HepG2 (cell line): ENCODE data around the gene SRRM2. TPM values are rescaled to one million over a fixed set of nuclear protein-coding genes. Genes with fewer than 3 reads are reported as not detected.
A peak's percentile ranks its signal among the peaks of the same experiment; 100 is the strongest.

Source experiments
- BHLHE40 ChIP-seq: IDR thresholded peaks from 2 replicates; pipeline ENCODE4 v1.6.1; 2011; ENCODE audit warnings: low read length, improper control_type of control experiment
- CBX2 ChIP-seq, 2 experiments: fragments of 200-600 bp in 1 of 2; sonication (generic); formaldehyde crosslinking in 1 of 2; IDR thresholded peaks; 2 replicates each; pipeline versions ENCODE4 v1.7.0 to v1.8.1; 2018 to 2022; ENCODE audit warnings: low read depth in 2 of 2, low read length in 1 of 2, mild to moderate bottlenecking in 1 of 2, missing genetic modification reagents in 1 of 2
- PCBP2 ChIP-seq: fragments of 200-400 bp; formaldehyde crosslinking; optimal IDR thresholded peaks from 2 replicates; pipeline ENCODE3; 2018; ENCODE audit warnings: low read length, low read depth; ENCODE audit not compliant: poor library complexity, severe bottlenecking
- SNRNP70 ChIP-seq: fragments of 200-400 bp; formaldehyde crosslinking; IDR thresholded peaks from 2 replicates; pipeline ENCODE4 v1.6.1; 2017; ENCODE audit warnings: mild to moderate bottlenecking, low read depth, low read length, moderate library complexity
- SRSF1 ChIP-seq: fragments of 200-400 bp; formaldehyde crosslinking; optimal IDR thresholded peaks from 2 replicates; pipeline ENCODE3; 2017; ENCODE audit warnings: mild to moderate bottlenecking, low read depth, low read length, moderate library complexity
- ZFP41 ChIP-seq: sonication (generic); formaldehyde crosslinking; IDR thresholded peaks from 2 replicates; pipeline ENCODE4 v1.4.0; 2020; ENCODE audit warnings: mild to moderate bottlenecking, missing genetic modification reagents, borderline replicate concordance
- ZMYM4 ChIP-seq: sonication (generic); formaldehyde crosslinking; IDR thresholded peaks from 2 replicates; pipeline ENCODE4 v1.8.1; 2023; ENCODE audit warnings: mild to moderate bottlenecking, missing genetic modification reagents
- ZNF136 ChIP-seq: sonication (generic); formaldehyde crosslinking; IDR thresholded peaks from 2 replicates; pipeline ENCODE4 v1.8.1; 2022; ENCODE audit warnings: low read depth, mild to moderate bottlenecking, moderate library complexity, missing genetic modification reagents
- ZNF441 ChIP-seq: sonication (generic); formaldehyde crosslinking; IDR thresholded peaks from 2 replicates; pipeline ENCODE4 v1.7.0; 2021; ENCODE audit warnings: missing genetic modification reagents, borderline replicate concordance
- ZNF670 ChIP-seq: sonication (generic); formaldehyde crosslinking; IDR thresholded peaks from 2 replicates; pipeline ENCODE4 v1.8.0; 2022; ENCODE audit warnings: mild to moderate bottlenecking, missing genetic modification reagents, borderline replicate concordance
- polyA plus RNA-seq, 8 experiments: library from polyadenylated mRNA; depleted of rRNA in 3 of 8; stranded (reverse) in 7 of 8; unstranded in 1 of 8; fragments of >200 nt; fragmentation: Illumina TruSeq in 4 of 8; extraction: Trizol in 4 of 8; gene quantifications; 2 replicates each; pipeline versions ENCODE4 v1.2.1 to v1.2.3, GENCODE V29; 2011 to 2016; ENCODE audit warnings: low read depth in 4 of 8, missing spikeins in 1 of 8, mixed read lengths in 1 of 8; ENCODE audit not compliant: insufficient read depth in 1 of 8
- total RNA-seq, 5 experiments: library from RNA; depleted of rRNA; stranded (reverse); fragments of >200 nt; fragmentation: Illumina TruSeq; extraction: Trizol; gene quantifications; 2 replicates each; pipeline ENCODE4 v1.2.3, GENCODE V29; 2016; ENCODE audit warnings: low read depth in 1 of 5
- TF ChIP-seq, protein P1 (sequence below): sonication (generic); formaldehyde crosslinking; IDR thresholded peaks from 2 replicates; pipeline ENCODE4 v1.5.0; 2020; ENCODE audit warnings: mild to moderate bottlenecking, missing genetic modification reagents, moderate library complexity
- TF ChIP-seq, protein P2 (sequence below): sonication (generic); formaldehyde crosslinking; IDR thresholded peaks from 2 replicates; pipeline ENCODE4 v1.4.0; 2020; ENCODE audit warnings: missing genetic modification reagents
- TF ChIP-seq, protein P3 (sequence below): sonication (generic); formaldehyde crosslinking; IDR thresholded peaks from 2 replicates; pipeline ENCODE4 v1.5.0; 2020; ENCODE audit warnings: mild to moderate bottlenecking, missing genetic modification reagents, borderline replicate concordance
- TF ChIP-seq, protein P4 (sequence below): sonication (generic); formaldehyde crosslinking; conservative IDR thresholded peaks from 2 replicates; pipeline ENCODE4 v1.8.1; 2023; ENCODE audit warnings: missing genetic modification reagents

SRRM2 gene
- total and polyA plus RNA-seq, 2 of the 13 experiments (the other 11 are each of a cell fraction or from before 2014, with no cell fraction given): 50.4 to 112 TPM

DNA sequence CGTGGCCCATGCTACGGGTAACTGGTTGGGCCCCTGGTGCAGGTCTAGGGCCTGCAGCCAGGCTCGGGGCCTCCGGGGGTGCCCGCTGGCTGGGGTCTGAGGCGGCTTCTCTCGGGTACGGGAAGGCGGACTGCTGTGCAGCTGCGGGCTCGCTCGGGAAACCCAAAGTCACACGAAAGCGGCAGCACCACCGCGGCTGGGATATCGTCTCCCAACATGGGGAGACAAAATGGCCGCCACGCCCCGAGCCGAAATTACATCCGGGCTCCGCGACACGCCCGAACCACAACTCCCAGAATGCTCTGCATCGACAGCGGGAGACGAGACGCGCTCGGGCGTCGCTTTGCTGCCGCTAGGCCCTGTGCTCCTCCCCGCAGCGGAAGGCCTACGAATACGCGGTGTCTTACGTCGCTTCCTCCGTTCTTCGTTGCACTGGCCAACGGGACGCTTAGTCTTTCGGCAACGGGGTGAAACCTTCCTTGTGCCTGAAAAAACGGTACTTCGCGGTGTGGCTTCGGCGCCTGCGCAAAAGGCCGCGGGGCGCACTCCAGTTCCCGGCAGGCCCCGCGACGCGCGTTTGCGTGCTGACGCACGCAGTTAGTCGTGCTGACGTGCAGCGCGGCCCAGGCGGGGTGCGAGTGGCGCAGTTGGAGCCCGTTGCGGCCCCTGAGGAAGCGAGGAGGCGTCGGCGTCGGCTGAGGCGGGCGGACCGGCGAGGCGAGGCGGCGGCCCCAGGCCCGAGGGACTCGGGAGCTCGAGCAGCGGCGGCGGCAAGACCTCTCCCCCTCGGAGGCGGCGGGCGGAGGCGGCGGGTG, at the start of gene SRRM2 (continued):
- TF ChIP-seq ZNF670 (CRISPR knock-in tag) (0 out of 2 replicates have a peak, but pooled peaks have one; percentile 73), PCBP2 (no peak), ZNF136 (CRISPR knock-in tag) (no peak; the same call in 1 of the 2 replicates), ZFP41 (CRISPR knock-in tag) (no peak), ZMYM4 (CRISPR knock-in tag) (peak; percentile 63), CBX2 (IDR thresholded peaks at IDR 0.05; ENCODE audit: low read depth, low read length) (no peak), CBX2 (CRISPR knock-in tag; IDR thresholded peaks at IDR 0.05; ENCODE audit: low read depth) (no peak), SRSF1 (peak; percentile 82), BHLHE40 (0 out of 2 replicates have a peak, but pooled peaks have one; percentile 7), ZNF441 (CRISPR knock-in tag) (0 out of 2 replicates have a peak, but pooled peaks have one; percentile 15), SNRNP70 (no peak)
- TF ChIP-seq, protein P1, sequence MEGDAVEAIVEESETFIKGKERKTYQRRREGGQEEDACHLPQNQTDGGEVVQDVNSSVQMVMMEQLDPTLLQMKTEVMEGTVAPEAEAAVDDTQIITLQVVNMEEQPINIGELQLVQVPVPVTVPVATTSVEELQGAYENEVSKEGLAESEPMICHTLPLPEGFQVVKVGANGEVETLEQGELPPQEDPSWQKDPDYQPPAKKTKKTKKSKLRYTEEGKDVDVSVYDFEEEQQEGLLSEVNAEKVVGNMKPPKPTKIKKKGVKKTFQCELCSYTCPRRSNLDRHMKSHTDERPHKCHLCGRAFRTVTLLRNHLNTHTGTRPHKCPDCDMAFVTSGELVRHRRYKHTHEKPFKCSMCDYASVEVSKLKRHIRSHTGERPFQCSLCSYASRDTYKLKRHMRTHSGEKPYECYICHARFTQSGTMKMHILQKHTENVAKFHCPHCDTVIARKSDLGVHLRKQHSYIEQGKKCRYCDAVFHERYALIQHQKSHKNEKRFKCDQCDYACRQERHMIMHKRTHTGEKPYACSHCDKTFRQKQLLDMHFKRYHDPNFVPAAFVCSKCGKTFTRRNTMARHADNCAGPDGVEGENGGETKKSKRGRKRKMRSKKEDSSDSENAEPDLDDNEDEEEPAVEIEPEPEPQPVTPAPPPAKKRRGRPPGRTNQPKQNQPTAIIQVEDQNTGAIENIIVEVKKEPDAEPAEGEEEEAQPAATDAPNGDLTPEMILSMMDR (CRISPR knock-in tag): peak; percentile 17; the same call in 1 of the 2 replicates
- TF ChIP-seq, protein P2, sequence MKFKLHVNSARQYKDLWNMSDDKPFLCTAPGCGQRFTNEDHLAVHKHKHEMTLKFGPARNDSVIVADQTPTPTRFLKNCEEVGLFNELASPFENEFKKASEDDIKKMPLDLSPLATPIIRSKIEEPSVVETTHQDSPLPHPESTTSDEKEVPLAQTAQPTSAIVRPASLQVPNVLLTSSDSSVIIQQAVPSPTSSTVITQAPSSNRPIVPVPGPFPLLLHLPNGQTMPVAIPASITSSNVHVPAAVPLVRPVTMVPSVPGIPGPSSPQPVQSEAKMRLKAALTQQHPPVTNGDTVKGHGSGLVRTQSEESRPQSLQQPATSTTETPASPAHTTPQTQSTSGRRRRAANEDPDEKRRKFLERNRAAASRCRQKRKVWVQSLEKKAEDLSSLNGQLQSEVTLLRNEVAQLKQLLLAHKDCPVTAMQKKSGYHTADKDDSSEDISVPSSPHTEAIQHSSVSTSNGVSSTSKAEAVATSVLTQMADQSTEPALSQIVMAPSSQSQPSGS: no peak
- TF ChIP-seq, protein P3, sequence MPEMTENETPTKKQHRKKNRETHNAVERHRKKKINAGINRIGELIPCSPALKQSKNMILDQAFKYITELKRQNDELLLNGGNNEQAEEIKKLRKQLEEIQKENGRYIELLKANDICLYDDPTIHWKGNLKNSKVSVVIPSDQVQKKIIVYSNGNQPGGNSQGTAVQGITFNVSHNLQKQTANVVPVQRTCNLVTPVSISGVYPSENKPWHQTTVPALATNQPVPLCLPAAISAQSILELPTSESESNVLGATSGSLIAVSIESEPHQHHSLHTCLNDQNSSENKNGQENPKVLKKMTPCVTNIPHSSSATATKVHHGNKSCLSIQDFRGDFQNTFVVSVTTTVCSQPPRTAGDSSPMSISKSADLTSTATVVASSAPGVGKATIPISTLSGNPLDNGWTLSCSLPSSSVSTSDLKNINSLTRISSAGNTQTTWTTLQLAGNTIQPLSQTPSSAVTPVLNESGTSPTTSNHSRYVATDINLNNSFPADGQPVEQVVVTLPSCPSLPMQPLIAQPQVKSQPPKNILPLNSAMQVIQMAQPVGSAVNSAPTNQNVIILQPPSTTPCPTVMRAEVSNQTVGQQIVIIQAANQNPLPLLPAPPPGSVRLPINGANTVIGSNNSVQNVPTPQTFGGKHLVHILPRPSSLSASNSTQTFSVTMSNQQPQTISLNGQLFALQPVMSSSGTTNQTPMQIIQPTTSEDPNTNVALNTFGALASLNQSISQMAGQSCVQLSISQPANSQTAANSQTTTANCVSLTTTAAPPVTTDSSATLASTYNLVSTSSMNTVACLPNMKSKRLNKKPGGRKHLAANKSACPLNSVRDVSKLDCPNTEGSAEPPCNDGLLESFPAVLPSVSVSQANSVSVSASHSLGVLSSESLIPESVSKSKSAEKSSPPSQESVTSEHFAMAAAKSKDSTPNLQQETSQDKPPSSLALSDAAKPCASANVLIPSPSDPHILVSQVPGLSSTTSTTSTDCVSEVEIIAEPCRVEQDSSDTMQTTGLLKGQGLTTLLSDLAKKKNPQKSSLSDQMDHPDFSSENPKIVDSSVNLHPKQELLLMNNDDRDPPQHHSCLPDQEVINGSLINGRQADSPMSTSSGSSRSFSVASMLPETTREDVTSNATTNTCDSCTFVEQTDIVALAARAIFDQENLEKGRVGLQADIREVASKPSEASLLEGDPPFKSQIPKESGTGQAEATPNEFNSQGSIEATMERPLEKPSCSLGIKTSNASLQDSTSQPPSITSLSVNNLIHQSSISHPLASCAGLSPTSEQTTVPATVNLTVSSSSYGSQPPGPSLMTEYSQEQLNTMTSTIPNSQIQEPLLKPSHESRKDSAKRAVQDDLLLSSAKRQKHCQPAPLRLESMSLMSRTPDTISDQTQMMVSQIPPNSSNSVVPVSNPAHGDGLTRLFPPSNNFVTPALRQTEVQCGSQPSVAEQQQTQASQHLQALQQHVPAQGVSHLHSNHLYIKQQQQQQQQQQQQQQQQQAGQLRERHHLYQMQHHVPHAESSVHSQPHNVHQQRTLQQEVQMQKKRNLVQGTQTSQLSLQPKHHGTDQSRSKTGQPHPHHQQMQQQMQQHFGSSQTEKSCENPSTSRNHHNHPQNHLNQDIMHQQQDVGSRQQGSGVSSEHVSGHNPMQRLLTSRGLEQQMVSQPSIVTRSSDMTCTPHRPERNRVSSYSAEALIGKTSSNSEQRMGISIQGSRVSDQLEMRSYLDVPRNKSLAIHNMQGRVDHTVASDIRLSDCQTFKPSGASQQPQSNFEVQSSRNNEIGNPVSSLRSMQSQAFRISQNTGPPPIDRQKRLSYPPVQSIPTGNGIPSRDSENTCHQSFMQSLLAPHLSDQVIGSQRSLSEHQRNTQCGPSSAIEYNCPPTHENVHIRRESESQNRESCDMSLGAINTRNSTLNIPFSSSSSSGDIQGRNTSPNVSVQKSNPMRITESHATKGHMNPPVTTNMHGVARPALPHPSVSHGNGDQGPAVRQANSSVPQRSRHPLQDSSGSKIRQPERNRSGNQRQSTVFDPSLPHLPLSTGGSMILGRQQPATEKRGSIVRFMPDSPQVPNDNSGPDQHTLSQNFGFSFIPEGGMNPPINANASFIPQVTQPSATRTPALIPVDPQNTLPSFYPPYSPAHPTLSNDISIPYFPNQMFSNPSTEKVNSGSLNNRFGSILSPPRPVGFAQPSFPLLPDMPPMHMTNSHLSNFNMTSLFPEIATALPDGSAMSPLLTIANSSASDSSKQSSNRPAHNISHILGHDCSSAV: no peak; the same call in 1 of the 2 replicates
- TF ChIP-seq, protein P4, sequence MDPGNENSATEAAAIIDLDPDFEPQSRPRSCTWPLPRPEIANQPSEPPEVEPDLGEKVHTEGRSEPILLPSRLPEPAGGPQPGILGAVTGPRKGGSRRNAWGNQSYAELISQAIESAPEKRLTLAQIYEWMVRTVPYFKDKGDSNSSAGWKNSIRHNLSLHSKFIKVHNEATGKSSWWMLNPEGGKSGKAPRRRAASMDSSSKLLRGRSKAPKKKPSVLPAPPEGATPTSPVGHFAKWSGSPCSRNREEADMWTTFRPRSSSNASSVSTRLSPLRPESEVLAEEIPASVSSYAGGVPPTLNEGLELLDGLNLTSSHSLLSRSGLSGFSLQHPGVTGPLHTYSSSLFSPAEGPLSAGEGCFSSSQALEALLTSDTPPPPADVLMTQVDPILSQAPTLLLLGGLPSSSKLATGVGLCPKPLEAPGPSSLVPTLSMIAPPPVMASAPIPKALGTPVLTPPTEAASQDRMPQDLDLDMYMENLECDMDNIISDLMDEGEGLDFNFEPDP: 0 out of 2 replicates have a peak, but pooled peaks have one; percentile 43
